HG03103 (cell line): Measurements from ENCODE around the gene MGMT.

ENCODE experiments used
- ATAC-seq: cut with Tn5 transposase; IDR thresholded peaks from one replicate; pipeline ENCODE4 v1.9.1; 2021; ENCODE audit warnings: low read depth; ENCODE audit not compliant: unreplicated experiment

MGMT gene

DNA sequence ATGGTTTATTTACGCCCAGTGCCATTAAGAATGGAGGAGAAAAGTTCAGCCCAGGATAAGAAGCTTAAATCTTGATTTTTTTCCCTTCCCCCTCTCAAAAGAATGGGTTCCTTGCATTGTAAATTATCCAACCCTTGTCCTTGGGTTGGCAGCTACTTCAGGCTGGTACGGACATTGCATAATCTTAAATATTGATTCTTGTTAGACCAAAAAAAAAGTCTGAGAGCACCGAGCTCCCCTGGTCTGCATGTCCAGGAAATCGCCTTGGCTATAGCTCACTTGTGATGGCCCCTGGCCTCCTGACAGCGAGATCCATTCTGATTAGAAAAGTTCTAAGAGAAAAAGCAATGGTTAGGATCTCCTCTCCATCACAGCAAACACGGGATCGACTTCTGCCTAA lies 345.4 kb downstream of the MGMT start:
- ATAC-seq, result no peak

DNA sequence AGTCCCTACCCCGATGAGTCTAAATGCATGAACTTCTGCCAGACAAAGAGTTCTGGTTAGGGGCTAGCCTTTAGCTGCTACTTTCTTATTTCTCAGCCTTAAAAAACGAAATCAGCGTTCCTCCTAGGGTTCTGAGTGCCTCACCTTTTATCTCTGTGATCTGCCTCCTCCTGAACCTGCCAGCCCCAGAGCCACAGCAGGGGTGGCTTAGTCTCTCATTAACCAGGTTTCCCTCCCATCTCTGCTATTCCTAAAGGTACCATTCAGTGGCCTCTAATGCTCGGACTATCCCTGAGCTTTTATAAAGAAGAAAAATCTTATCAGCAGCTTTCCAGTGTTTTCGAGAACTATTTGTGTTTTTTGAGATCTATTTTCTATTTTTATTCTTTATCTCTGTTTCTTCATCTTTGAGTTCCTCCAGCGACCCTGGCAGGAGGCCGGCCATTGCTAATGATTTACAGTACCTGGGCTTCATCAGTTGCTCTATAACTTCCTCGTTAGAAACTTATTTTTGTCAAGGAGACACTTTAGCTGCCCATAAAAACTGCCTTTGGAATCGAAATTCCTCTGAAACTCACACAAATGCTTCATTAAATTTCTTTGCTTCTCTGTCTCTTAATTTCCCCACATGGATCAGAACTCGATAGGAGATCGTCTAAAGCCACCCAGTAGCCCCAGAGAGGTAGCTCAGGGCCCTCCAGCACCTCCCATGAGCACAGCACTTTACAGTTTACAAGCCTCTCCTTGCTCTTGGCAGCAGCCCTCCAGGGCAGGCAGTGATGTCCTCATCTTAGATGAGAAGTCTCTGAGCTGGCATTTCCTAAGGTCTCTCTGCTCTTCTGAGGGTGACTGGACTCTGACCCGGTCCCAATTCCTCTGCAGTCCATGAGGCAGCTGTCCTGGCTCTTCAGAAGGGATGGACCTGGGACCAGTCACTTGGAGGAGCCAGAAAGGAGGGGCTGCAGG lies 347.9 kb downstream of the MGMT start:
- no peak for ATAC-seq

DNA sequence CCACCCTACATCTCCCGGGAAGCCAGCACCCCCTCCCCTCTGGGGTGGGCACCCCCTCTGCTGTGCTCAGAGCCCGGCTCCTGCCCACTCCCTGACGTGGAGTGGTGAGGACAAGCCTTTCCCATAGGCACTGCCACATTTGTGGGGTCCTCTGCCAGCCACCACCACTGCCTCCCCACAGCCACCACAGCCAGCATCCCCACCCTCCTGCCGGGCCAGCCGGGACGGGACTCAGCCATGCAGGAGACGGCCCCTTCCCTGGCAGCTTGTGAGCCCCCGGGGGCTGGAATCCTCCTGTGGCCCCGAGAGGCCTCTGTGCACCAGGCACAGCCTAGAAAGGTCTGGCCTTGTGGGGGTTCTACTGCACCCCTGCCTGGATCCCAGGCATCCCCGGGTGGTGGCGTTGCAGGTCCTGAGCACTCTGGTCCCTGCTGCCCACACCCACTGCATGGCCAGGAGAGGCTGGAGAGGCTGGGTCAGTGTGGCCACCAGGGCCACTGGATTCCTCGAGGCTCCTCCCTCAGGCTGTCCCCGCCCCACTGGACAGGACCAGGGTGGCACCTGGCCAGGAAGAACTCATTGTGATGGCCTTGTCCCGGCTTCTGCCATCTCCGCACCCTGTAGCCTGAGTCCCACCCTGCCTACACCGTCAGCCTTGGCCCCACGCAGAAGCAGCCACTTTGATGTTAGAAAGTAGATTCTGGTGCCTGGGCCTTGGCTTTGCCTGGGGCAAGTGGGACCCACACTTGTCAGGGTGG lies 349.0 kb downstream of the MGMT start:
- no peak for ATAC-seq

DNA sequence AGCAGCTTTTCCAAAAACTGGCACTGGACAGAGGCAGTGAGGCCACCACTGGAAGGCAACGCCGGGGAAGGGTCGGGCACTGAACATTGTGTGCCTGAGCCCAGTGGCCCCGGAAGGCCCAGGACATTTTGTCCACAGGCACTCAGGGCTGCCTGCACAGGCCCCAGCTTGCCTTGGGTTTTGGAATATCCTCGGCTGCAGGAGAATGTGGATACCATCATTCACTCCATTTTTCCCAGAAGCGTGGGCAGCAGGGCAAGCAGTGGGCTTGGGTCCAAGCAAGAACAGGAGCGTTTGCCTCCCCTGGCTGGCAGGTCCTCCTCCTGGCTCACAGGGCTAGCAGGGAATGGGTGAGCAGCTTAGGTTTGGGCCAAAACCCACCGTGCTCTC lies 349.6 kb downstream of the MGMT start:
- no peak for ATAC-seq
